SK-N-SH treated with all-trans-retinoic acid at 6 μM for 48 hours (cell line): Measurements from ENCODE around the gene RAD51B.
A peak's percentile ranks its signal among the peaks of the same experiment; 100 is the strongest.

Source experiments
- ATAC-seq: fragments of 200-7000 bp; cut with Tn5 transposase; 3 replicates; pipeline ENCODE4 v1.9.1; 2020; ENCODE audit warnings: mild to moderate bottlenecking, moderate library complexity
- ARNTL ChIP-seq: fragments of 450-650 bp; formaldehyde crosslinking; IDR thresholded peaks from 2 replicates; pipeline ENCODE4 v1.5.0; 2020; ENCODE audit warnings: low read depth, mild to moderate bottlenecking, moderate library complexity, borderline replicate concordance
- BACH2 ChIP-seq: fragments of 250-450 bp; sonication (Bioruptor Pico); IDR thresholded peaks from 2 replicates; pipeline ENCODE4 v1.9.0; 2021; ENCODE audit warnings: mild to moderate bottlenecking, borderline replicate concordance
- CREB5 ChIP-seq: fragments of 250-450 bp; sonication (Bioruptor Pico); IDR thresholded peaks from 2 replicates; pipeline ENCODE4 v1.5.1; 2020; ENCODE audit warnings: low read depth, mild to moderate bottlenecking, moderate library complexity
- CSDC2 ChIP-seq: fragments of 250-450 bp; sonication (Bioruptor Pico); IDR thresholded peaks from 2 replicates; pipeline ENCODE4 v1.5.0; 2020; ENCODE audit warnings: mild to moderate bottlenecking, moderate library complexity
- ESRRG ChIP-seq: fragments of 250-450 bp; sonication (Bioruptor Pico); IDR thresholded peaks from 2 replicates; pipeline ENCODE4 v1.6.1; 2021; ENCODE audit warnings: mild to moderate bottlenecking
- GLIS3 ChIP-seq: fragments of 250-450 bp; sonication (Bioruptor Pico); IDR thresholded peaks from 2 replicates; pipeline ENCODE4 v1.5.0; 2020; ENCODE audit warnings: mild to moderate bottlenecking, moderate library complexity
- ISL1 ChIP-seq: fragments of 250-450 bp; sonication (Bioruptor Pico); IDR thresholded peaks from 2 replicates; pipeline ENCODE4 v2.1.2; 2022; ENCODE audit warnings: mild to moderate bottlenecking, moderate library complexity
- OSR1 ChIP-seq: fragments of 250-450 bp; sonication (Bioruptor Pico); IDR thresholded peaks from 2 replicates; pipeline ENCODE4 v1.8.0; 2022; ENCODE audit warnings: moderate library complexity, mild to moderate bottlenecking, inconsistent platforms
- POU6F1 ChIP-seq: fragments of 250-450 bp; sonication (Bioruptor Pico); IDR thresholded peaks from 2 replicates; pipeline ENCODE4 v1.8.0; 2021; ENCODE audit warnings: low read depth, mild to moderate bottlenecking, moderate library complexity, borderline replicate concordance
- PPARA ChIP-seq: fragments of 250-450 bp; sonication (Bioruptor Pico); IDR thresholded peaks from 2 replicates; pipeline ENCODE4 v1.5.0; 2020; ENCODE audit warnings: mild to moderate bottlenecking, borderline replicate concordance
- RARB ChIP-seq: fragments of 250-450 bp; sonication (Bioruptor Pico); IDR thresholded peaks from 2 replicates; pipeline ENCODE4 v1.8.0; 2021; ENCODE audit warnings: mild to moderate bottlenecking, moderate library complexity
- SNAI2 ChIP-seq: fragments of 250-450 bp; sonication (Bioruptor Pico); IDR thresholded peaks from 2 replicates; pipeline ENCODE4 v1.5.0; 2020; ENCODE audit warnings: mild to moderate bottlenecking, moderate library complexity
- TCF4 ChIP-seq: fragments of 250-450 bp; sonication (Bioruptor Pico); IDR thresholded peaks from 2 replicates; pipeline ENCODE4 v1.8.0; 2021; ENCODE audit warnings: mild to moderate bottlenecking, moderate library complexity, borderline replicate concordance
- TOX ChIP-seq: fragments of 250-450 bp; sonication (Bioruptor Pico); IDR thresholded peaks from 2 replicates; pipeline ENCODE4 v1.8.0; 2021; ENCODE audit warnings: mild to moderate bottlenecking, moderate library complexity, borderline replicate concordance
- TSHZ2 ChIP-seq: fragments of 250-450 bp; sonication (Bioruptor Pico); IDR thresholded peaks from 2 replicates; pipeline ENCODE4 v1.5.0; 2020; ENCODE audit warnings: mild to moderate bottlenecking, moderate library complexity
- ZFP3 ChIP-seq: fragments of 250-450 bp; sonication (Bioruptor Pico); IDR thresholded peaks from 2 replicates; pipeline ENCODE4 v1.5.0; 2020; ENCODE audit warnings: mild to moderate bottlenecking, moderate library complexity
- ZFP30 ChIP-seq: fragments of 450-650 bp; formaldehyde crosslinking; IDR thresholded peaks from 2 replicates; pipeline ENCODE4 v1.5.0; 2022; ENCODE audit warnings: mild to moderate bottlenecking, moderate library complexity
- ZNF565 ChIP-seq: fragments of 450-650 bp; formaldehyde crosslinking; conservative IDR thresholded peaks from 2 replicates; pipeline ENCODE4 v1.5.0; 2020; ENCODE audit warnings: low read depth, mild to moderate bottlenecking, moderate library complexity
- ZNF70 ChIP-seq: fragments of 450-650 bp; formaldehyde crosslinking; IDR thresholded peaks from 2 replicates; pipeline ENCODE4 v1.5.0; 2020; ENCODE audit warnings: mild to moderate bottlenecking, moderate library complexity
- ZNF8 ChIP-seq: fragments of 450-650 bp; formaldehyde crosslinking; IDR thresholded peaks from 2 replicates; pipeline ENCODE4 v1.5.0; 2020; ENCODE audit warnings: mild to moderate bottlenecking, moderate library complexity
- TF ChIP-seq, protein P1 (sequence below): fragments of 250-450 bp; sonication (Bioruptor Pico); IDR thresholded peaks from 2 replicates; pipeline ENCODE4 v1.8.0; 2020; ENCODE audit warnings: mild to moderate bottlenecking, moderate library complexity, borderline replicate concordance
- TF ChIP-seq, protein P2 (sequence below): fragments of 250-450 bp; sonication (Bioruptor Pico); IDR thresholded peaks from 2 replicates; pipeline ENCODE4 v1.5.1; 2021; ENCODE audit warnings: mild to moderate bottlenecking, moderate library complexity

The RAD51B gene

GRCh38 chr14:68211421-68211820 lies 391.8 kb downstream of the RAD51B start:
- ATAC-seq: no peak; the same call in 1 of the 3 replicates
- no peak for TF ChIP-seq CREB5 (CRISPR knock-in tag)
- no peak for TF ChIP-seq PPARA
- no peak for TF ChIP-seq GLIS3 (CRISPR knock-in tag)
- TF ChIP-seq ZFP30 (CRISPR knock-in tag): peak; percentile 77
- TF ChIP-seq ZNF70 (CRISPR knock-in tag): no peak

GRCh38 chr14:68211886-68212285 lies 392.3 kb downstream of the RAD51B start:
- TF ChIP-seq TOX (CRISPR knock-in tag) (no peak), ZNF70 (CRISPR knock-in tag) (no peak), PPARA (no peak), ZFP30 (CRISPR knock-in tag) (no peak), ISL1 (no peak), CSDC2 (no peak), POU6F1 (CRISPR knock-in tag) (no peak), GLIS3 (CRISPR knock-in tag) (no peak), ARNTL (CRISPR knock-in tag) (no peak), BACH2 (no peak), ZFP3 (no peak), TSHZ2 (CRISPR knock-in tag) (no peak), ZNF565 (no peak), CREB5 (CRISPR knock-in tag) (no peak), ZNF8 (CRISPR knock-in tag) (no peak), TCF4 (CRISPR knock-in tag) (no peak), RARB (CRISPR knock-in tag) (no peak)
- TF ChIP-seq, all 23 proteins: peak for 0
- ATAC-seq: no peak

DNA sequence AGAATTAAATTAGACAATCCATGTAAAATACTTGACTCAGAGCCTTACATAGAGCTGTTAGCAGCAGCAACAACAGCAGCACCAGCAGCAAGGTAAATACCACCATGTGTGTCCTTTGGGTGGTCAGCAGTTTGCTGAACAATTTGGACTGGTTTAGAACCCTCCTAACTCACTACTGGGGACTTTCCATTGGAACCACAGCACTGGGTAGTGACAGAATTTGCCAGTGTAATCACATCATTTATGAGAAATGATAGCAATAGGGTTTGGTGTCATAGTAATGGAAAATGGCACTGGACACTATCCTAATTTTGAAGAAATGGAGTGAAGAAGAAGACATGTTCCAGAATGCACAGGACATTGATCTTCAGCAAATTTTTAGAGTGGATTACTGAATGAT lies 392.8 kb downstream of the RAD51B start:
- TF ChIP-seq POU6F1 (CRISPR knock-in tag) (no peak), GLIS3 (CRISPR knock-in tag) (no peak), ISL1 (no peak), ARNTL (CRISPR knock-in tag) (no peak), ESRRG (no peak), OSR1 (no peak), TOX (CRISPR knock-in tag) (no peak), PPARA (no peak), ZNF70 (CRISPR knock-in tag) (no peak), CREB5 (CRISPR knock-in tag) (no peak), ZFP3 (no peak), SNAI2 (no peak)
- TF ChIP-seq, protein P1, sequence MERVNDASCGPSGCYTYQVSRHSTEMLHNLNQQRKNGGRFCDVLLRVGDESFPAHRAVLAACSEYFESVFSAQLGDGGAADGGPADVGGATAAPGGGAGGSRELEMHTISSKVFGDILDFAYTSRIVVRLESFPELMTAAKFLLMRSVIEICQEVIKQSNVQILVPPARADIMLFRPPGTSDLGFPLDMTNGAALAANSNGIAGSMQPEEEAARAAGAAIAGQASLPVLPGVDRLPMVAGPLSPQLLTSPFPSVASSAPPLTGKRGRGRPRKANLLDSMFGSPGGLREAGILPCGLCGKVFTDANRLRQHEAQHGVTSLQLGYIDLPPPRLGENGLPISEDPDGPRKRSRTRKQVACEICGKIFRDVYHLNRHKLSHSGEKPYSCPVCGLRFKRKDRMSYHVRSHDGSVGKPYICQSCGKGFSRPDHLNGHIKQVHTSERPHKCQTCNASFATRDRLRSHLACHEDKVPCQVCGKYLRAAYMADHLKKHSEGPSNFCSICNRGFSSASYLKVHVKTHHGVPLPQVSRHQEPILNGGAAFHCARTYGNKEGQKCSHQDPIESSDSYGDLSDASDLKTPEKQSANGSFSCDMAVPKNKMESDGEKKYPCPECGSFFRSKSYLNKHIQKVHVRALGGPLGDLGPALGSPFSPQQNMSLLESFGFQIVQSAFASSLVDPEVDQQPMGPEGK (CRISPR knock-in tag): no peak
- TF ChIP-seq, protein P2, sequence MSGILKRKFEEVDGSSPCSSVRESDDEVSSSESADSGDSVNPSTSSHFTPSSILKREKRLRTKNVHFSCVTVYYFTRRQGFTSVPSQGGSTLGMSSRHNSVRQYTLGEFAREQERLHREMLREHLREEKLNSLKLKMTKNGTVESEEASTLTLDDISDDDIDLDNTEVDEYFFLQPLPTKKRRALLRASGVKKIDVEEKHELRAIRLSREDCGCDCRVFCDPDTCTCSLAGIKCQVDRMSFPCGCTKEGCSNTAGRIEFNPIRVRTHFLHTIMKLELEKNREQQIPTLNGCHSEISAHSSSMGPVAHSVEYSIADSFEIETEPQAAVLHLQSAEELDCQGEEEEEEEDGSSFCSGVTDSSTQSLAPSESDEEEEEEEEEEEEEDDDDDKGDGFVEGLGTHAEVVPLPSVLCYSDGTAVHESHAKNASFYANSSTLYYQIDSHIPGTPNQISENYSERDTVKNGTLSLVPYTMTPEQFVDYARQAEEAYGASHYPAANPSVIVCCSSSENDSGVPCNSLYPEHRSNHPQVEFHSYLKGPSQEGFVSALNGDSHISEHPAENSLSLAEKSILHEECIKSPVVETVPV (CRISPR knock-in tag): no peak
- no peak for ATAC-seq
